Bone marrow (tissue), 2 donors: ENCODE measurements around the gene EPHB1.
"Not testable (repeated sequence)": the region's sequence is repeated elsewhere in the genome, so short reads cannot be mapped to it uniquely, and the experiment has no call there.

ENCODE experiments used
- DNase-seq, 2 donors: peaks; one replicate each; lab custom pipeline; 2025; lab: John Stamatoyannopoulos, UW

EPHB1 gene

DNA sequence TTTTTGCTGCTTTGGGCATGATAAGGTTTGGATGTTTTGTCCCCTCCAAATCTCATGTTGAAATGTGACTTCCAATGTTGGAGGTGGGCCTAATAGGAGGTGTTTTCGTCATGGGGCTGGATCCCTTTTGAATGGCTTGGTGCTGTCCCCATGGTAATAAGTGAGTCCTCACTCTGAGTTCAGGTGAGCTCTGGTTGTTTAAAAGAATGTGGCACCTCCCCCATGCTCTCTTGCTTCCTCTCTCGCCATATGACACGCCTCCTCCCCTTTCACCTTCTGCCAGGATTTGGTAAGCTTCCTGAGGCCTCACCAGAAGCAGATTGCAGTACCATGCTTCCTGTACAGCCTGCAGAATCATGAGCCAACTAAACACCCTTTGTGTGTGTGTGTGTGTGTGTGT is 255.5 kb downstream of the EPHB1 start:
- DNase-seq = no peak

DNA sequence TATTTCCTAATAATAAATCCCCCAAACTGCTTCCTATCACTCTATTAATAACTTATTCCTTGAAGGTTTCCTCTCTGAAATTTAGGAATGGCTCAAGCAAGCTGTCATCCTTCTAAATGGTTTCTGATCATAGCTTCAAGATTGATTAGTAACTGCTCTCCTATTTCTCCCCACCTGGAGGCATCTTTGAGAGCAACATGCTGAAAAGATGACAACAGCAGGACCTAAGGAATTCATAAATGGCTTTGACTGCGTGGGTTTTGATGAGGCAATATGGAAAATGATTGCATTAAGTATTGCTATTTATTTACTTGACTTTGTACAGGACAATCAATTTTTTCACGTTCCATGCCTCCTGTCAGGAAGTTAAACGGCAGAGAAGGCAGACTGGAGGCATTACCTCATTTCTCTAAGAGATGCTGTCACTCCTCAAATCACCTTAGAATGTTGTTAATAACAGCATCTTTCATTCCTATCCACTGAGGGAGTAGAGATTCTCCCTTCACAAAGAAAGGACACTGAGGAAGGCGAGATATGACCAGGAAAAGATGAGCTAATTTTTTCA is 256.4 kb downstream of the EPHB1 start:
- DNase-seq = no peak

DNA sequence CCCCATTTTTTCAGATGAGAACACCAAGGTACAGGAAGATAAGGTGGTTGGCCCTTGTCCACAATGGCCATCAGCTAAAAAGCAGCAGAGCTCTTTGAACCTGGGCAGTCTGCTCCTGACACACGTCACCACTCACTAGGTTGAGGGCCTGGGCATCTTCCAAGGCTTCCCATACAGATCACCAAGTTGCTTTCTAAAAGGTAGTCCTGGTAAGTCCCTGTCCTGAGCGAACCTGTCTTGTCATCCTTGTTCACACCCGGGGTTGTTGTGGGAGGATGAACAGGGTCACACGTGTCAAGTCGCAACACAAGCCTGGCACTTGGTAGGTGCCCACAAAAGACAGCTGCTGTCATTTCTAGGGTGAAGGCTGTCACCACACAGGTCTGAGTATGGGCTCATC is 260.4 kb downstream of the EPHB1 start:
- DNase-seq = no peak

DNA sequence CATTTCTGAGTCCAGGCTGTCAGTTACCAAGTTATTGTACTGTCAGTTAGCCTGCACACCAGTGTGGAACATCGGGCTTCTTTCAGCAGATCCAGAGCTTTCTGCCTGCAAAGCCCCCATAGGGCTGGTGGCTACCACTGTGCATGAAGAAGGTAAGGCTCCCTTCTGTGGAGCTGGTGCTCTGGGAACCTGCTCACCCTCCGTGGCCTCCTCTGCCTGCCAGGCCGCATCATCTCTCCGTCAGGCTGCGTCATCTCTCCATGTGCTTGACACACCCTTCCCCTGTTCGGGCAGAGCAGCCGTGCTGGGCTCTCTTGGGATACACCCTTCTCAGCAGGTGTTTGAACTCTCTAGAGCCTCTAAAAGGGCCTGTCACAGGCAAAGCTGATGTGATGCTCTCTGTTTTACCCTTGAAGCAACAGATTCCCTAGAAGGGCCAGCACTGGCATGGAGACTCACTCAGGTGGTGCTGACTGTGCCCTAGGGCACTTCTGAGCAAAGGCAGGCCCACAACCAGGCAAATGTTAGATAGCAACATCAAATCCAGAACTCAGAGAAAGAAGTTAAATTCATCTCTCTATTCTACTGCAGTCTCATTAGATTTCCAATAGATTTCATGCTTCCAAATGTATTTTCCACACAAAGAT is 261.1 kb downstream of the EPHB1 start:
- DNase-seq = no peak

DNA sequence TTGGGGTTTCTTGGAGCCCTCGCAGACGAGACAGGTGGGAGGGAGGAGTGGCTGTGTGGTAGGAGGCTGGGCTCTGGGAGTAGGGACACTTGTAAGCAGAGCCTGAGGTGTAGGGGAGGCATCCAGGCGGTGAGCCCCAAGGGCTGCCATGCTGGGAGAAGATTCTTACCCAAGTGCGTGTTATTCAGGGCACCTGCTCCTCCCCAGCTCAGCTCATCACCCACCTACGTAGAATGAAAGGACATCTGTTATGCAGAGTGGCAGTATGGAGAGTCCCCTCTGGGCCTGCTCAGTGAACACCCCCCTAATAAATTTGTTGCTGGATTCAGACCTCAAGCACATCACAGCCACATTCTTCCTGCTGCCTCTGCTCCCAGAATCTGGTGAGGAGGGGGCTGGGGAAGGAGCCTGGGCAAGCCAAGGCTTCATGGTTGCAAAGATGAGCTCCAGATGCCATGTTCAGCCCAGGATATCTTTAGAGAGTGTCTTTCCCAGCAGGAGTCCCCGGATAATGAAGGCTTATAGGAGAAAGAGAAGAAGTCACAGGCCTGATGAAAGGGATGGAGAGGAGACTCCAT is 261.8 kb downstream of the EPHB1 start:
- DNase-seq = no peak

DNA sequence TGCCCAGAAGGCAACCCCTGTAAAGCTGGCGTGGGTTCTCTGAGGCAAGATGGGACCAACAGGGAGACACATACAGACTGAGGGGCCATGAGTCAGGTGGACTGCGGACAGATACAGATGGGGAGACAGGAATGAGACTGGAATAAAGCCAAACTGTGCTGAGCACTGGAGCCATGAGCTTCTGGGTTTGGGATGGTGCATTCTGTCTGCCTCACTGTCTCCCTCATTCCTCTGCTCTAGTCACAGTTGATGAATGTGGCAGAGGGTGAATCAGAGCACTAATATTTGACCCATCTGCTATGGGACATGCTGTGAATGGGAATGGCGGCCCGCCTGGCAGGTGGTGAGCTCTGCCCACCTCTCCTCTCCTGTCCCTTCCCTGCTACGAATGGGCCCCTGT is 262.9 kb downstream of the EPHB1 start:
- DNase-seq = no peak

DNA sequence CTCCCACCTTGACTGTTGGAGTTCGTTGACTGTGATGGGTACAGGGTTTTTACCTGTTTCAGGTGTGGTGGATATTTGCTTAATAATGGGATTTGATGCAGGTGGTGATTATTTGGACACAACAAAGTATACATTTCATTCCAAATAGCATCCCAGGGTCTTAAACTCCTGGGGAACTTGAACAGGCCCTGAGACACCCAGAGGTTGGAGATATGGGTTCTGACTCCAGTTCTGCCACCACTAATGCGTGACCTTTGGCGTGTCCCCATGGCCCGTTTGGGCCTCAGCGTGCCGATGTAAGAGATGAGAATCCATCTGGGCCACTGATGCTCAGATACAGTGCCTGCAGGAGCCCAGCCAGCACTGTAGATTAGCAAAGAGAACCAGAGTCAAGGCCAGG is 264.5 kb downstream of the EPHB1 start:
- DNase-seq = no peak

DNA sequence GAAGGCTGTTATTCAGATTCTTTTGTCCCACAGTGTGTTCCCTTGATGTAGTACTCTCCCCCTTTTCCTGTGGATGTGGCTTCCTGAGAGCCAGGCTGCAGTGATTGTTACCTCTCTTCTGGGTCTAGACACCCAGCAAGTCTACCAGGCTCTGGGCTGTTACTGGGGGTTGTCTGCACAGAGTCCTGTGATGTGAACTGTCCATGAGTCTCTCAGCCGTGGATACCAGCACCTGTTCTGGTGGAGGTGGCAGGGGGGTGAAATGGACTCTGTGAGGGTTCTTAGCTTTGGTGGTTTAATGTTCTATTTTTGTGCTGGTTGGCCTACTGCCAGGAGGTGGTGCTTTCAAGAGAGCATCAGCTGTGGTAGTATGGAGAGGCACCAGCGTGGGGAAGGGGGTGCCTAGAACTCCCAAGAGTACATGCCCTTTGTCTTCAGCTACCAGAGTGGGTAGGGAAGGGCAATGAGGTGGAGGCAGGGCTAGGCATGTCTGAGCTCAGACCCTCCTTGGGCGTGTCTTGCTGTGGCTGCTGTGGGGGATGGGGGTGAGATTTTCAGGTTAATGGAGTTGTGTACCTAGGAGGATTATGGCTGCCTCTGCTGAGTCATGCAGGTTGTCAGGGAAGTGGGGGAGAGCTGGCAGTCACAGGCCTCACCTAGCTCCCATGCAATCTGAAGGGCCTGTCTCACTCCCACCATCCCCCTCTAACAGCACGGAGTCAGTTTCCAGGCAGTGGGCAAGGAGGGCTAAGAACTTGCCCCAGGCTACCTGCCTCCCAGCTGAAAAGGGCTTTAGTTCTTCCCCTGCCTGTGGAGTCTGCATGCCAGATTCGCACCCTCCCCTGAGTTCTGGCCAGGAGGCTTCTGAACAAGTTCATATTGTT is 272.0 kb downstream of the EPHB1 start:
- DNase-seq = not testable (repeated sequence)

DNA sequence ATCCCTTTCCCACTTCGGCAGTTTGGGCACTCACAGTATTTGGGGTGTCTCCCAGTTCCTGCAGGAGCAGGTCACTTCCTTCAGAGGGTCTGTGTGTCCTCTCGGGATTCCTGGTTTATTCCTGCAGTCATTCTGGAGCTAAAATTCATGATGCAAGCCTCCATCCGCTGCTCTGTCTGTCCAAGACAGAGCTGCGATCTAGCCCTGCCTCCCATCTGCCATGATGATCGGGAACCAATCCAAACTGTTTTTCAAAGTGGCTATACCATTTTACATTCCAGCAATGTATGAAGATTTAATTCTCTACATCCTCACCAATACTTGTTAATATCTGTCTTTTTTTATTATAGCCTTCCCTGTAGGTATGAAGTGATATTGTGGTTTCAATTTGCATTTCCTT is 273.0 kb downstream of the EPHB1 start:
- DNase-seq = no peak

DNA sequence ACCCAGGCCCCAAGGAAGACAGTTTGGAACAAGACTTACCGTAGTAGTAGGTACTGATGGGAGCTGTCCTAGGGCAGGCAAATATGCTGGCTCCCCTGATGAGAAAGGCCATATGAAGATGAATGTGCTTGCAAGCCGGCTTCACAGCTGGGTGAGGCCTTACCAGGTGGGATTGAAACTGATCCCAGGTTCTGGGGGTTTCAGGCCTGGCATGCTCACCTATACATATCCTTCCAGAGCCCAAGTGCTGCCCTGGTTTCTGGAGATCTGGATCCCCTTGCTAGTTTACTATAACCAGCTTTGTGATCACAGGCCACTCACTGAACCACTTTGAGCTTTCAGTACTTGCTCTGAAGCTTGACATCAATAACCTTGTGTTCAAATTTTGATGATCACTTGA is 274.3 kb downstream of the EPHB1 start:
- DNase-seq = no peak

DNA sequence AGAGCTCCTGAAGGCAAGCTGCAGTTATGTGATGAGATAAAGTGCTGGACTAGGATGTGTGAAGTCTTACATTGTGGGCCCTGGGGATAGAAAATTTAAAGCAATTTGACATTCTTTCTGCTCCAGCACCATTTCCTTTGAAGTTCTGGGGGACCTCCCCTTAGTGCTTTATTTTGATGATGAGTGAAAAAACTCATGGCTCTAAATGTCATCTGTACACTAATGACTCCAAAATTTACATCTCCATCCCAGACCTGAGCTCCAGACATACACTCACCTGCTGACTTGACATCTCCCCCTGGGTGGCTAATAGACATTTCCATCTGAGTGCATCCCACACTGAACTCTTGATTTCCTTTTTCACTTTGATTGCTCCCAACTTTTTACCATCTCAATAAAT is 276.4 kb downstream of the EPHB1 start:
- no peak for DNase-seq

DNA sequence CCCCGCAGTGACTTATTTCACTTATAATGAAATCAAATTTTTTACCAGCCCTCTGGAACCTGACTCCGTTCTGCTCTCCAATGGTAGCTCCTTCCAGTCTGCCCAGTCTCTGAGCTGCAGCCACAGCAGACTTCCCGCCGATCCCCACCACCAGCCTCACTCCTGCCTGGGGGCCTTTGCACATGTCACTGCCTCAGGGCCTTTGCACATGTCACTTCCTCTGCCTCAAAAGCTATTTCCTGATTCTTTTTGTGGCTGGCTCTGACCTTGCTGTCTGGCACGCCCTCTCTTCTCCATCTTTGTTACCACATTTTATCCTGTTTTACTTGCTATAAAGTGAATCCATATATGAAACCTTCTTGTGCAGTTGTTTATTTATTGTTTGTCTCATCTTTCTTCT is 277.4 kb downstream of the EPHB1 start:
- no peak for DNase-seq

DNA sequence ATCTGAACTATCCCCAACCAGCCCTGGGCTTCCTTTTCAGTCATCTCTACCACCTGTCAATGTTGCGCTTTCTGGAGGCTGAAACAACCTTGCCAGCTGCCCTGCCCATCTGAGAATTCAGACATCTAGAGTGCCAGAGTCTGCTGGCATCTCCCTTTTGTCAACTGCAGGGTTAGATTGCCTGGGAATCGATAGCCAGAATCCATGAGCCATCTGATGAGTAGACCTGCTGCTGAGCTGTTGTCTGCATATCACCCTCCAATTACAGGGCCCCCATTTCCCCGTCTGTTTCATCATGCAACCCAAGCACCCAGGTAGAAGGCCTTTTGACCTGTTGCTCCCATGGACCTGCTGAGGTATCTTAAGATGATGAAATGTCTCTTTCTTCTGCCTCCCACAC is 280.1 kb downstream of the EPHB1 start:
- DNase-seq = no peak

DNA sequence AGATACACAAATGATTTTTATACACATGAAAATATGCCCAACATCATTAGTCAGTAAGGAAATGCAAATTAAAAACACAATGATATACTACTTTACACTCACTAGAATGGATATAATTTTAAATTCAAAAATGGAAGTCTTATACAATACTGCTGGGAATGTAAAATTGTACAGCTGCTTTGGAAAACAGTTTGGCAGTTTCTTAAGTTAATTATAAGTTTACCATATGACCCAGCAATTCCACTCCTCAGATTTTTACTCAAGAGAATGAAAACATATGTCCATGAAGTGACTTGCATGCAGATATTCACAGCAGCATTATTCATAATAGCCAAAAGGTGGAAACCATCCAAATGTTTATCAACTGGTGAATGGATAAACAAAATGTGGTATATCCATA is 281.3 kb downstream of the EPHB1 start:
- no peak for DNase-seq

DNA sequence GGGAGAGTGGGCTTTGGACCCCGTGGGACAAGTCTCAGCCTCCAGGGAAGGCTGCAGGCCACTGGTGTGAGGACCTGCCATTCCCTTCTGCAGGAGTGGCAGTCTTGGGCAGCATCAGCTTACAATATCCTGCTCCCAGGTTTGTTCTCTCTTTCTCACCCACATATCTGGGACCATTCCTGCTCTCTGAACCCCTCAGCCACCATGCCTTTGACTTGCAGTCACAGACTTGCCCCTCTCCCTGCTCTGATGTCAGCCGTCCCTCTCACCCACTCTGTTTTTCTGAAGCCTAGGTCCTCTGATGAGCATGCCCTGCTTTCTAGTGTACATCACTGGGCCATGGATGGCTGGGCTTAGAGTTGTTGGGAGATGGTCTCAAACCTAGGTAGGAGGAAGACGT is 282.1 kb downstream of the EPHB1 start:
- DNase-seq = no peak

DNA sequence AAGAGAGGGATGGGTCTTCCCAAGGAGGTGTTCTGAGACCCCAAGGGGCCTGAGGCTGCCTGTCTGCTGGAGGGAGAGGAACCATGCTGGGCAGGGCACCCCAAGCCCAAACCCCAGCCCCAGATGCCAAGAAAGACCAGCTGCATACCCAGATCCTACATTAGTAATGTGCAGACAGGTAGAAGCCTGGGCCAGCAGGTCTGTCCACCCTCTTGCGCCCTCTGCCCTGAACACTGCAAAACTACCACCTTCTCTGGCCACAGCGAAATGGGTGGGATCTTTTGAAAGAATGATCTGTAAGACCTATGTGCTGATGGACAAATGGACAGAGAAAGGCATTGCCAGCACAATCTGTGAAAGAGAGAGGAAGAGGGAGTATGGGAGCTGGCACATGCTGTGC is 283.2 kb downstream of the EPHB1 start:
- no peak for DNase-seq

DNA sequence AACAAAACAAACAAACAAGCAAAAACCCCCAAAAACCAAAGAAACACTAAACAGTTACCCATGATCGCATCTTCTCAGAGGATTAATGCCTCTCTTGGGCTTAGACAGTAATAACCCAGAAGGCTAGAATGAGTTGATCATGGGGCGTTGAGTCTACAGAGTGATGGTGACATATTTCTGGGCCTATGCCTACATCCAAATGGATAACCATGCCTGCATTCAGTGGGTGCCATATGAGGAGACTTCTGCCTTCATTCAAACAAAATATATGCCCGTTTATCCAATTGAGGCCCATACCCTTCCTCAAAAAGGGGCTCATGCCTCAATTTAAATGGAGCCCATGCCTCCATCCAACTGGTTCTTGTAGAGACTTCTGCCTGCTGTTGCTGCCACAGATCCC is 284.0 kb downstream of the EPHB1 start:
- no peak for DNase-seq

DNA sequence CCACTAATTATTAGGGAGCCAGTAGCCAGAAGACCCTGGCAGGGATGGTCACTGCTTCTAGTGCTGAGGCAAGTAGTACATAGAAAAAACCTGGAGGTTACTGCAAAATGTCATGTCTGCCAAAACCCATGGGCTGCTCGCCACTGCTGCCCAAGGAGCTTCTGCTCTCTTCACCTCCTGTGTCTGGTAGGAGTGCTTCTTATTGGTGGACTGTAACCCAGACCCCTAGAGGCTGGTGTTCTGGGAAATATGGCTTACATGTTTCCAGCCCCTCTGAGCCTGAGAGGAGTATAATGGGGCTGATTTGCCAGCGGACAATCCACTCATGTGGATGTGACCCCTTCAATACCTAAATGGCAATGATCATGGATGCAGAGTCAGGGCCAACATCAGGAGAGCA is 286.4 kb downstream of the EPHB1 start:
- no peak for DNase-seq

DNA sequence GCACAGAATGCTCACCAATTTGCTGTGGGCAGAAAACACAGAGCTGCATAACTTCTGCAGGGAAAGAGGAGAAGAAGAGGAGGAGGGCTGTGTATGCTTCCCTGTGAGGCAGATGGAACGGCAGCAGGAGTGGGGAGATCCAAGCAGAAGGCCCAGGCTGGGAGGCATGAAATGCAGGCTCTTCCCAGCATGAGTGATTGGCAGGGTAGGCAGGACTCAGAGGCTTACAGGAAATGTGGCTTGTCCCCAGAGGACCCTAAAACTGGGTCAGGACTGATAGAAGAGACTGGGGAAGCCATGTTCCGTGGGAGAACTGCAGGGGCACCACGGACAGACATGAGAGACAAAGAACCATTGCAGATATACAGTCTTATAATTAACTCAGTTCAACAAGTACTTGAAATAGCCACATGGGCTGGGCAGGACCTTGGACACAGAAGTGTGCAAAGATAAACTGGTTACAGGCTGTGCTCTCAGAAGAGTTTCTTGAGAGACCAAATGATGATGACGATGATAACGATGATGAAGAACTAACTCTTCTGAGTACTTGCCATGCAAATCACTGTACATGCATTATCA is 286.9 kb downstream of the EPHB1 start:
- DNase-seq = no peak

DNA sequence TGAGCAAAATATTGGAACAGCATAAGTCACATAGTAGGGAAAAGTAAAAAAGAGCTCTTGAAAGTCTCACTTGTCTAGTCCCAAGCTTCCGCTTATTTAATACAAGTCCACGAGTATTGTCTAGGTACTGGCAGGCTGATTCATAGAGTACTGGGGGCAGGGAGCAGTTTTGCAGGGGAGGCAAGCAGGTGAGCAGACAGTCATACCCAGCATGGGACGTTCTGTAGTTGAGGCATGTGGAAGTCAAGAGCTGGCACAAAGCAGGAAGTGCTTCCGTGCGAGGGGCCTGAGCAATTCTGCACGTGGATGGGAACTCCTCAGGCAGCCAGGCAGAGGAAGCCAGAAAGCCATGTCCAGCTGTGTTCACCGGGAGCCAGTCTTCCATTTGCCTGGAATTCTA is 287.6 kb downstream of the EPHB1 start:
- DNase-seq = no peak

DNA sequence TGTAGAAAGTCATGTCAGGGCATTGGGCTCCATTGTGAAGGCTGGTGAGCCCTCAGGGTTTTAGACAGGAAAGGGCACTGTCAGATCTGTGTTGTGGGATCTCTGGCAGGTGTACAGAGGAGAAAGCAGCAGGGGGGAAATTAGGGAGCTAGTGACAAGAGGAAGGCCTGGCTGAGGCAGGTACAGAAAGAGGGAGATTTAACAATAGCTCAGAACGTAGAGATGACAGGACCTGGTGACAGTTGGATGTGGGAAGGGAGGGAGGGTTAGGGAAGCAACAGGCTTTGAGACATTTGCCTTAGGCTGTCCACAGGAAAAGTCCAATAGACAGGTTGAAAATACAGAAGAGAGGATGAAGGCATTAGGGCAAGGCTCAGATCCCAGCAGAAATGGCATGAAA is 288.1 kb downstream of the EPHB1 start:
- no peak for DNase-seq

DNA sequence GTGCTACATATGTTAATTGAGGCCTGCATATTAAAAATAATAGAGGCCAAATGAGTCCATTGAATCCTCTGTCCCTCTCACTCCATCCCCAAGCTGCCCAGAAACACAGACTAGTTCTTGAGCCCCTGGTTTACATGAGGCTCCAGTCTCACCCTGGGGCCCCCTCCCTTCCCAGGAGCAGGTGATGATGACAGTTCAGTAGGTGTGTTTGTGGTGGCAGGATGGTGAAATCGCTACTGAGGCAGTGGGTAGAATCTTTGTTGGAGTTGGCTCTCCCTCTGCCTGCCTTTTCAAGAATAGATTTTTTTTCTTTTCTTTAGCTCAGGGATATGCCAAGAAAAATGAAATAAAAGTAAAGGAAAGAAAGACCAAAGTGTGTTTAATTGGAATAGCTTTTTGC is 288.7 kb downstream of the EPHB1 start:
- DNase-seq = no peak

DNA sequence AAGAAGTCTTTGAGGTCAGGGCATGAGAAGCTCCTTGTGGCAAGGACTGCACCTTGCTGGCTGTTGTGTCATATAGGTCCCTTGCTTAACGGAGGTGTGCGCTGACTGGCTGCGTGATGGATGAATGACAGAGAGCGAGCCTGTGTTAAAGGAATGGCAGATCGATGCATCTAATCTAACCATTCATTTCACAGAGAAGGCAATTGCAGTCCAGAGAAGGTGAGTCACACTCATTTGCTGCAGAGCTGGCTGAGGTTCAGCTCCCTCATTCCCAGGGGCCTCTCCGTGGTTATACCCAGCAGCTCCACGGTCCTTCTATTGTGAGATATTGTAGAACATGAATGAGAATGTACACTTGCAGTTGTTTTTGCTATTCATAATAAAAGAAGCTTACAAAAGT is 289.3 kb downstream of the EPHB1 start:
- no peak for DNase-seq
